GM12878 (cell line): ENCODE results near the gene DYNC1LI1. TPM values are rescaled to one million over a fixed set of nuclear protein-coding genes. Genes with fewer than 3 reads are reported as not detected.

Source experiments
- ATAC-seq: fragments of 200-7000 bp; cut with Tn5 transposase; 3 replicates; pipeline ENCODE4 v1.9.1; 2020; ENCODE audit warnings: mild to moderate bottlenecking, moderate library complexity
- BruUV-seq: library from RNA; stranded (reverse); fragments of 400-500 nt; replicated peaks from 2 replicates; lab custom pipeline; 2021; lab: Mats Ljungman, UMichigan
- CTCF ChIA-PET: fragments of 300-600 bp; sonication (Branson Sonifier 250); formaldehyde crosslinking; extraction: SDS; loops from one replicate; lab custom pipeline; 2021; ENCODE audit warnings: inconsistent platforms; lab: Yijun Ruan, JAX
- POLR2A ChIA-PET: fragments of 350-600 bp; formaldehyde crosslinking; extraction: SDS; loops from one replicate; lab custom pipeline; 2021; ENCODE audit warnings: inconsistent platforms; lab: Charles Lee
- RAD21 ChIA-PET: fragments of 300-600 bp; sonication (Branson Sonifier 250); formaldehyde crosslinking; loops from one replicate; lab custom pipeline; 2023; ENCODE audit warnings: antibody characterized with exemption; ENCODE audit not compliant: unreplicated experiment; lab: Charles Lee
- SMC1A ChIA-PET: fragments of 300-600 bp; sonication (Branson Sonifier 250); formaldehyde crosslinking; loops from one replicate; lab custom pipeline; 2023; ENCODE audit not compliant: unreplicated experiment, uncharacterized antibody; lab: Charles Lee
- DNase-seq: peaks from one replicate; pipeline ENCODE4 v3.0.0-alpha.2; 2011; ENCODE audit warnings: low read depth, low spot score
- FAIRE-seq: peaks from 3 replicates; lab custom pipeline; 2011; peaks lifted over from hg19 to GRCh38; lab: Jason Lieb, UNC
- H2AFZ ChIP-seq: 2 replicates; pipeline ENCODE4 v1.6.0; 2011; ENCODE audit warnings: low read depth, low read length, control low read depth; ENCODE audit not compliant: control insufficient read depth
- H3K27ac ChIP-seq: 2 replicates; pipeline ENCODE4 v1.5.1; 2011; ENCODE audit warnings: control low read depth; ENCODE audit not compliant: control insufficient read depth, insufficient read depth
- H3K27me3 ChIP-seq, 2 experiments: replicated peaks in 1 of 2; 2 replicates each; pipeline versions ENCODE4 v1.6.0 to v1.6.1; 2011; ENCODE audit warnings: low read length in 1 of 2; ENCODE audit not compliant: control insufficient read depth in 2 of 2, insufficient read depth in 2 of 2
- H3K36me3 ChIP-seq, 2 experiments: 2 replicates each; pipeline ENCODE4 v1.5.1; 2011; ENCODE audit warnings: low read length in 1 of 2; ENCODE audit not compliant: control insufficient read depth in 2 of 2, insufficient read depth in 2 of 2
- H3K4me1 ChIP-seq: 2 replicates; pipeline ENCODE4 v1.6.1; 2011; ENCODE audit warnings: mild to moderate bottlenecking, low read length, moderate library complexity, mixed read lengths; ENCODE audit not compliant: control insufficient read depth, insufficient read depth
- H3K4me2 ChIP-seq: 2 replicates; pipeline ENCODE4 v1.6.0; 2011; ENCODE audit warnings: control low read depth; ENCODE audit not compliant: control insufficient read depth, insufficient read depth
- H3K4me3 ChIP-seq: fragments of 200-600 bp; sonication (generic); 2 replicates; pipeline ENCODE4 v1.5.1; 2016
- H3K79me2 ChIP-seq: 2 replicates; pipeline ENCODE4 v1.6.0; 2011; ENCODE audit warnings: low read length; ENCODE audit not compliant: control insufficient read depth, insufficient read depth
- H3K9ac ChIP-seq: 2 replicates; pipeline ENCODE4 v1.8.0; 2011; ENCODE audit warnings: low read length, control low read depth, mixed read lengths; ENCODE audit not compliant: control insufficient read depth, insufficient read depth
- H3K9me3 ChIP-seq: replicated peaks from 3 replicates; pipeline ENCODE4 v1.5.1; 2011; ENCODE audit warnings: mild to moderate bottlenecking, low read length; ENCODE audit not compliant: control insufficient read depth, insufficient read depth
- H4K20me1 ChIP-seq: 2 replicates; pipeline ENCODE4 v1.6.0; 2011; ENCODE audit not compliant: control insufficient read depth, insufficient read depth
- EED ChIP-seq: sonication (generic); IDR thresholded peaks from 2 replicates; pipeline ENCODE4 v1.6.1; 2016; ENCODE audit warnings: antibody characterized with exemption, low read depth
- KAT2A ChIP-seq: conservative IDR thresholded peaks from 2 replicates; pipeline ENCODE4 v1.6.1; 2011; ENCODE audit warnings: low read depth, low read length; ENCODE audit not compliant: control insufficient read depth
- MLLT1 ChIP-seq: fragments of 450-650 bp; IDR thresholded peaks from 2 replicates; pipeline ENCODE4 v1.6.1; 2016; ENCODE audit warnings: mild to moderate bottlenecking
- NFYA ChIP-seq: IDR thresholded peaks from 2 replicates; pipeline ENCODE4 v1.6.1; 2011; ENCODE audit warnings: low read depth, mild to moderate bottlenecking, low read length, improper control_type of control experiment, borderline replicate concordance
- PKNOX1 ChIP-seq: fragments of 450-650 bp; IDR thresholded peaks from 2 replicates; pipeline ENCODE4 v1.6.1; 2016; ENCODE audit warnings: mild to moderate bottlenecking
- PML ChIP-seq: IDR thresholded peaks from 2 replicates; pipeline ENCODE4 v1.6.1; 2012; ENCODE audit warnings: low read length, inconsistent platforms
- RELB ChIP-seq: fragments of 450-650 bp; IDR thresholded peaks from 2 replicates; pipeline ENCODE4 v1.6.1; 2017; ENCODE audit warnings: low read depth, mild to moderate bottlenecking, moderate library complexity
- SREBF1 ChIP-seq: IDR thresholded peaks from 2 replicates; pipeline ENCODE4 v1.6.1; 2012; ENCODE audit warnings: mild to moderate bottlenecking, low read length
- ZBED1 ChIP-seq: IDR thresholded peaks from 2 replicates; pipeline ENCODE4 v1.6.1; 2016; ENCODE audit warnings: borderline replicate concordance
- WGBS: methylation state at CpG from one replicate; pipeline ENCODE4 v1.1.6; 2016; ENCODE audit warnings: low lambda C conversion rate; ENCODE audit not compliant: insufficient replicate concordance, insufficient coverage; ENCODE audit errors: missing lambda C conversion rate; 5-methylcytosine and 5-hydroxymethylcytosine counted together
- in situ Hi-C: fragments of 300-500 bp; cut with MboI; formaldehyde crosslinking; loops from 9 replicates; pipeline ENCODE4 v1.14.3; 2018; ENCODE audit warnings: mixed read lengths
- intact Hi-C: fragments of 100-400 bp; cut with micrococcal nuclease; formaldehyde crosslinking; loops from one replicate; pipeline ENCODE4 v1.14.2; 2022; ENCODE audit not compliant: unreplicated experiment
- polyA plus RNA-seq, 11 experiments: library from polyadenylated mRNA; depleted of rRNA in 4 of 11; unstranded in 6 of 11; stranded (reverse) in 5 of 11; fragments of >200 nt; fragmentation: Nextera tagmentation in 4 of 11; fragmentation: Illumina TruSeq in 1 of 11; extraction: Ambion mirVana in 4 of 11; extraction: Trizol in 1 of 11; gene quantifications; 1 replicate in 1 of 11; 2 replicates in 10 of 11; pipeline versions ENCODE4 v1.2.1 to v1.2.3, GENCODE V29; 2011 to 2016; ENCODE audit warnings: inconsistent platforms in 2 of 11, missing spikeins in 2 of 11, low read depth in 1 of 11
- total RNA-seq, 4 experiments: library from RNA; depleted of rRNA in 3 of 4; stranded (reverse); fragments of >200 nt in 3 of 4; fragmentation: Illumina TruSeq in 1 of 4; extraction: Trizol in 1 of 4; gene quantifications; 2 replicates each; pipeline versions ENCODE4 v1.2.1 to v1.2.3, GENCODE V29; 2013 to 2021
- TF ChIP-seq, protein P1 (sequence below): IDR thresholded peaks from 2 replicates; pipeline ENCODE4 v1.6.1; 2011; ENCODE audit warnings: low read depth, low read length, improper control_type of control experiment, borderline replicate concordance
- TF ChIP-seq, protein P2 (sequence below): IDR thresholded peaks from 2 replicates; pipeline ENCODE4 v1.6.1; 2012; ENCODE audit warnings: improper control_type of control experiment, low read depth, low read length; ENCODE audit not compliant: insufficient replicate concordance
- TF ChIP-seq, protein P3 (sequence below): IDR thresholded peaks from 2 replicates; pipeline ENCODE4 v1.6.1; 2012; ENCODE audit warnings: low read depth, low read length, improper control_type of control experiment

The DYNC1LI1 gene
- total and polyA plus RNA-seq, 10 of the 15 experiments (the other 5 are each of a cell fraction or from before 2014, with no cell fraction given) = 11.5 to 51.7 (median 32.0) TPM

GRCh38 chr3:32596282-32596908 is 25.7 kb upstream of the DYNC1LI1 start:
- SMC1A ChIA-PET = no interaction called here
- CTCF ChIA-PET = no interaction called here
- Histone ChIP-seq H3K4me1 (no peaks in the 10 kb centered on the region), H3K4me2 (no peak overlapping the region), H3K4me3 (no peak overlapping the region), H3K9me3 (no peaks in the 10 kb centered on the region), H3K27me3 (0 out of 4 replicates have a peak, but pooled peaks cover 0 to 3% of the 10 kb centered on the region in 2 experiments), H2AFZ (no peak overlapping the region), H3K79me2 (no peaks in the 10 kb centered on the region), H3K9ac (no peak overlapping the region), H4K20me1 (no peaks in the 10 kb centered on the region), H3K27ac (no peak overlapping the region), H3K36me3 (no peaks in the 10 kb centered on the region)
- intact Hi-C loops (no loop called here), in situ Hi-C loops (no loop called here)
- ATAC-seq (no peak), DNase-seq (no peak), FAIRE-seq (no peak)
- 29% methylated on average over 4 of the region's 4 CpGs for WGBS
- BruUV-seq = no TSS peak
- POLR2A ChIA-PET = no interaction called here
- RAD21 ChIA-PET = no interaction called here
- TF ChIP-seq EED = no peak
- TF ChIP-seq, protein P1, sequence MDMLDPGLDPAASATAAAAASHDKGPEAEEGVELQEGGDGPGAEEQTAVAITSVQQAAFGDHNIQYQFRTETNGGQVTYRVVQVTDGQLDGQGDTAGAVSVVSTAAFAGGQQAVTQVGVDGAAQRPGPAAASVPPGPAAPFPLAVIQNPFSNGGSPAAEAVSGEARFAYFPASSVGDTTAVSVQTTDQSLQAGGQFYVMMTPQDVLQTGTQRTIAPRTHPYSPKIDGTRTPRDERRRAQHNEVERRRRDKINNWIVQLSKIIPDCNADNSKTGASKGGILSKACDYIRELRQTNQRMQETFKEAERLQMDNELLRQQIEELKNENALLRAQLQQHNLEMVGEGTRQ = no peak
- TF ChIP-seq SREBF1 = no peak
- TF ChIP-seq MLLT1 = no peak
- no peak for TF ChIP-seq NFYA
- no peak for TF ChIP-seq PML
- TF ChIP-seq, protein P2, sequence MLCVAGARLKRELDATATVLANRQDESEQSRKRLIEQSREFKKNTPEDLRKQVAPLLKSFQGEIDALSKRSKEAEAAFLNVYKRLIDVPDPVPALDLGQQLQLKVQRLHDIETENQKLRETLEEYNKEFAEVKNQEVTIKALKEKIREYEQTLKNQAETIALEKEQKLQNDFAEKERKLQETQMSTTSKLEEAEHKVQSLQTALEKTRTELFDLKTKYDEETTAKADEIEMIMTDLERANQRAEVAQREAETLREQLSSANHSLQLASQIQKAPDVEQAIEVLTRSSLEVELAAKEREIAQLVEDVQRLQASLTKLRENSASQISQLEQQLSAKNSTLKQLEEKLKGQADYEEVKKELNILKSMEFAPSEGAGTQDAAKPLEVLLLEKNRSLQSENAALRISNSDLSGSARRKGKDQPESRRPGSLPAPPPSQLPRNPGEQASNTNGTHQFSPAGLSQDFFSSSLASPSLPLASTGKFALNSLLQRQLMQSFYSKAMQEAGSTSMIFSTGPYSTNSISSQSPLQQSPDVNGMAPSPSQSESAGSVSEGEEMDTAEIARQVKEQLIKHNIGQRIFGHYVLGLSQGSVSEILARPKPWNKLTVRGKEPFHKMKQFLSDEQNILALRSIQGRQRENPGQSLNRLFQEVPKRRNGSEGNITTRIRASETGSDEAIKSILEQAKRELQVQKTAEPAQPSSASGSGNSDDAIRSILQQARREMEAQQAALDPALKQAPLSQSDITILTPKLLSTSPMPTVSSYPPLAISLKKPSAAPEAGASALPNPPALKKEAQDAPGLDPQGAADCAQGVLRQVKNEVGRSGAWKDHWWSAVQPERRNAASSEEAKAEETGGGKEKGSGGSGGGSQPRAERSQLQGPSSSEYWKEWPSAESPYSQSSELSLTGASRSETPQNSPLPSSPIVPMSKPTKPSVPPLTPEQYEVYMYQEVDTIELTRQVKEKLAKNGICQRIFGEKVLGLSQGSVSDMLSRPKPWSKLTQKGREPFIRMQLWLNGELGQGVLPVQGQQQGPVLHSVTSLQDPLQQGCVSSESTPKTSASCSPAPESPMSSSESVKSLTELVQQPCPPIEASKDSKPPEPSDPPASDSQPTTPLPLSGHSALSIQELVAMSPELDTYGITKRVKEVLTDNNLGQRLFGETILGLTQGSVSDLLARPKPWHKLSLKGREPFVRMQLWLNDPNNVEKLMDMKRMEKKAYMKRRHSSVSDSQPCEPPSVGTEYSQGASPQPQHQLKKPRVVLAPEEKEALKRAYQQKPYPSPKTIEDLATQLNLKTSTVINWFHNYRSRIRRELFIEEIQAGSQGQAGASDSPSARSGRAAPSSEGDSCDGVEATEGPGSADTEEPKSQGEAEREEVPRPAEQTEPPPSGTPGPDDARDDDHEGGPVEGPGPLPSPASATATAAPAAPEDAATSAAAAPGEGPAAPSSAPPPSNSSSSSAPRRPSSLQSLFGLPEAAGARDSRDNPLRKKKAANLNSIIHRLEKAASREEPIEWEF = no peak
- TF ChIP-seq, protein P3, sequence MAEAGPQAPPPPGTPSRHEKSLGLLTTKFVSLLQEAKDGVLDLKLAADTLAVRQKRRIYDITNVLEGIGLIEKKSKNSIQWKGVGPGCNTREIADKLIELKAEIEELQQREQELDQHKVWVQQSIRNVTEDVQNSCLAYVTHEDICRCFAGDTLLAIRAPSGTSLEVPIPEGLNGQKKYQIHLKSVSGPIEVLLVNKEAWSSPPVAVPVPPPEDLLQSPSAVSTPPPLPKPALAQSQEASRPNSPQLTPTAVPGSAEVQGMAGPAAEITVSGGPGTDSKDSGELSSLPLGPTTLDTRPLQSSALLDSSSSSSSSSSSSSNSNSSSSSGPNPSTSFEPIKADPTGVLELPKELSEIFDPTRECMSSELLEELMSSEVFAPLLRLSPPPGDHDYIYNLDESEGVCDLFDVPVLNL = no peak
- TF ChIP-seq ZBED1 = no peak
- TF ChIP-seq RELB = no peak
- TF ChIP-seq KAT2A = no peak
- no peak for TF ChIP-seq PKNOX1
